ENCODE measurements around the gene ITGA1.

The ITGA1 gene

DNA sequence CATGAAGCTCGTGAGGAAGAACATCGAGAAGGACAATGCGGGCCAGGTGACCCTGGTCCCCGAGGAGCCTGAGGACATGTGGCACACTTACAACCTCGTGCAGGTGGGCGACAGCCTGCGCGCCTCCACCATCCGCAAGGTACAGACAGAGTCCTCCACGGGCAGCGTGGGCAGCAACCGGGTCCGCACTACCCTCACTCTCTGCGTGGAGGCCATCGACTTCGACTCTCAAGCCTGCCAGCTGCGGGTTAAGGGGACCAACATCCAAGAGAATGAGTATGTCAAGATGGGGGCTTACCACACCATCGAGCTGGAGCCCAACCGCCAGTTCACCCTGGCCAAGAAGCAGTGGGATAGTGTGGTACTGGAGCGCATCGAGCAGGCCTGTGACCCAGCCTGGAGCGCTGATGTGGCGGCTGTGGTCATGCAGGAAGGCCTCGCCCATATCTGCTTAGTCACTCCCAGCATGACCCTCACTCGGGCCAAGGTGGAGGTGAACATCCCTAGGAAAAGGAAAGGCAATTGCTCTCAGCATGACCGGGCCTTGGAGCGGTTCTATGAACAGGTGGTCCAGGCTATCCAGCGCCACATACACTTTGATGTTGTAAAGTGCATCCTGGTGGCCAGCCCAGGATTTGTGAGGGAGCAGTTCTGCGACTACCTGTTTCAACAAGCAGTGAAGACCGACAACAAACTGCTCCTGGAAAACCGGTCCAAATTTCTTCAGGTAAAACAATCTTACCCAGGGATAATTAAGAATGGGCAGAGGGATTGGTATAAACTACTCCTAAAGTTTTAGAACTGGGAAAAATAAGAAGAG, 12.9 kb downstream of the ITGA1 start:
- H3K4me3 ChIP-seq (ENCODE audit: low read depth, low read length) = peak overlapping the region; percentile 76
- DNase-seq (ENCODE audit: low read depth, low spot score) = no peak
- TF ChIP-seq, protein P1, sequence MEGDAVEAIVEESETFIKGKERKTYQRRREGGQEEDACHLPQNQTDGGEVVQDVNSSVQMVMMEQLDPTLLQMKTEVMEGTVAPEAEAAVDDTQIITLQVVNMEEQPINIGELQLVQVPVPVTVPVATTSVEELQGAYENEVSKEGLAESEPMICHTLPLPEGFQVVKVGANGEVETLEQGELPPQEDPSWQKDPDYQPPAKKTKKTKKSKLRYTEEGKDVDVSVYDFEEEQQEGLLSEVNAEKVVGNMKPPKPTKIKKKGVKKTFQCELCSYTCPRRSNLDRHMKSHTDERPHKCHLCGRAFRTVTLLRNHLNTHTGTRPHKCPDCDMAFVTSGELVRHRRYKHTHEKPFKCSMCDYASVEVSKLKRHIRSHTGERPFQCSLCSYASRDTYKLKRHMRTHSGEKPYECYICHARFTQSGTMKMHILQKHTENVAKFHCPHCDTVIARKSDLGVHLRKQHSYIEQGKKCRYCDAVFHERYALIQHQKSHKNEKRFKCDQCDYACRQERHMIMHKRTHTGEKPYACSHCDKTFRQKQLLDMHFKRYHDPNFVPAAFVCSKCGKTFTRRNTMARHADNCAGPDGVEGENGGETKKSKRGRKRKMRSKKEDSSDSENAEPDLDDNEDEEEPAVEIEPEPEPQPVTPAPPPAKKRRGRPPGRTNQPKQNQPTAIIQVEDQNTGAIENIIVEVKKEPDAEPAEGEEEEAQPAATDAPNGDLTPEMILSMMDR (IDR thresholded peaks at IDR 0.05; ENCODE audit: insufficient read depth, low read length, missing control alignments) = no peak
- CTCF ChIA-PET = interaction anchor here (0.9 to 3.2 kb wide), 8 partner anchors 9 to 118 kb away, joined by 3 to 13 read pairs (median 5); no protein-coding TSS in a partner anchor
- POLR2A ChIA-PET = interaction anchor here (1.0 to 1.9 kb wide), 4 partner anchors 9 to 65 kb away, joined by 3 to 8 read pairs (median 6); no protein-coding TSS in a partner anchor

GRCh38 chr5:52801329-52801728, 13.6 kb downstream of the ITGA1 start:
- ChIA-PET POLR2A (interaction anchor here (1.1 kb wide), 1 partner anchor 9 kb away, joined by 3 read pairs; no protein-coding TSS in a partner anchor), CTCF (interaction anchor here (0.9 to 3.2 kb wide), 4 partner anchors 112 to 117 kb away, joined by 3 to 9 read pairs (median 6); no protein-coding TSS in a partner anchor)
- TF ChIP-seq, protein P1 (IDR thresholded peaks at IDR 0.05; ENCODE audit: insufficient read depth, low read length, missing control alignments) = no peak
- no peak for DNase-seq (ENCODE audit: low read depth, low spot score)
- peak overlapping the region; percentile 76 for H3K4me3 ChIP-seq (ENCODE audit: low read depth, low read length)

GRCh38 chr5:52802272-52802973, 14.7 kb downstream of the ITGA1 start:
- H3K4me3 ChIP-seq (ENCODE audit: low read depth, low read length) = peak overlapping the region; percentile 76
- ChIA-PET POLR2A (no interaction called here), CTCF (interaction anchor here (1.3 to 3.2 kb wide), 3 partner anchors 10 to 113 kb away, joined by 4 to 9 read pairs (median 7); no protein-coding TSS in a partner anchor)
- DNase-seq (ENCODE audit: low read depth, low spot score) = no peak
- TF ChIP-seq, protein P1 (IDR thresholded peaks at IDR 0.05; ENCODE audit: insufficient read depth, low read length, missing control alignments) = no peak

- no peak for DNase-seq (ENCODE audit: low read depth, low spot score)
- TF ChIP-seq, protein P1 (IDR thresholded peaks at IDR 0.05; ENCODE audit: insufficient read depth, low read length, missing control alignments) = no peak
- peak overlapping the region; percentile 76 for H3K4me3 ChIP-seq (ENCODE audit: low read depth, low read length)
- ChIA-PET CTCF (interaction anchor here (1.3 to 3.2 kb wide), 2 partner anchors 9 to 111 kb away, joined by 4 to 9 read pairs; no protein-coding TSS in a partner anchor), POLR2A (no interaction called here)
Measured at GRCh38 chr5:52802974-52803336, 15.2 kb downstream of the ITGA1 start.

- ChIA-PET CTCF (no interaction called here), POLR2A (no interaction called here)
- H3K4me3 ChIP-seq (ENCODE audit: low read depth, low read length) = no peak overlapping the region
- TF ChIP-seq, protein P1 (IDR thresholded peaks at IDR 0.05; ENCODE audit: insufficient read depth, low read length, missing control alignments) = no peak
- DNase-seq (ENCODE audit: low read depth, low spot score) = no peak
Measured at GRCh38 chr5:52804387-52804791, 16.7 kb downstream of the ITGA1 start.

GRCh38 chr5:52804981-52805380, 17.3 kb downstream of the ITGA1 start:
- ChIA-PET POLR2A (no interaction called here), CTCF (no interaction called here)
- TF ChIP-seq, protein P1 (IDR thresholded peaks at IDR 0.05; ENCODE audit: insufficient read depth, low read length, missing control alignments) = no peak
- DNase-seq (ENCODE audit: low read depth, low spot score) = no peak
- H3K4me3 ChIP-seq (ENCODE audit: low read depth, low read length) = no peak overlapping the region
